IMR-90 (cell line): ENCODE measurements around the gene CXCL8. TPM values are rescaled to one million over a fixed set of nuclear protein-coding genes. Genes with fewer than 3 reads are reported as not detected.

Experiments used
- ATAC-seq: fragments of 200-7000 bp; cut with Tn5 transposase; 2 replicates; pipeline ENCODE4 v1.9.1; 2020; ENCODE audit warnings: low read depth, mild to moderate bottlenecking, moderate library complexity
- BruUV-seq: library from RNA; stranded (reverse); fragments of 400-500 nt; replicated peaks from 2 replicates; lab custom pipeline; 2021; lab: Mats Ljungman, UMichigan
- CTCF ChIA-PET: fragments of 300-600 bp; formaldehyde crosslinking; extraction: SDS; loops from one replicate; lab custom pipeline; 2021; ENCODE audit warnings: antibody characterized with exemption; lab: Yijun Ruan, JAX
- POLR2A ChIA-PET: fragments of 300-600 bp; sonication (Branson Sonifier 250); formaldehyde crosslinking; loops from one replicate; lab custom pipeline; 2022; ENCODE audit warnings: antibody characterized with exemption; ENCODE audit not compliant: unreplicated experiment; lab: Charles Lee
- DNase-seq: peaks from one replicate; pipeline ENCODE4 v3.0.0; 2013
- H2AFZ ChIP-seq: replicated peaks from 2 replicates; pipeline ENCODE3; 2013; ENCODE audit warnings: low read length, mild to moderate bottlenecking; ENCODE audit not compliant: poor library complexity
- H2AK5ac ChIP-seq: 2 replicates; pipeline ENCODE4 v1.6.1; 2013; ENCODE audit warnings: low read depth, low read length, inconsistent platforms
- H2AK9ac ChIP-seq: replicated peaks from 2 replicates; pipeline ENCODE3; 2013; ENCODE audit warnings: mild to moderate bottlenecking, low read depth, low read length, moderate library complexity; ENCODE audit not compliant: poor library complexity
- H2BK120ac ChIP-seq: 2 replicates; pipeline ENCODE4 v1.6.1; 2013; ENCODE audit warnings: low read depth, low read length, inconsistent platforms
- H2BK15ac ChIP-seq: 3 replicates; pipeline ENCODE4 v1.6.1; 2013; ENCODE audit warnings: low read depth, low read length, inconsistent platforms
- H2BK20ac ChIP-seq: 2 replicates; pipeline ENCODE4 v1.6.1; 2013; ENCODE audit warnings: low read depth, mild to moderate bottlenecking, inconsistent platforms, low read length, moderate library complexity
- H2BK5ac ChIP-seq: 2 replicates; pipeline ENCODE4 v1.6.1; 2013; ENCODE audit warnings: mild to moderate bottlenecking, low read depth, low read length, inconsistent platforms; ENCODE audit not compliant: poor library complexity, severe bottlenecking
- H3K14ac ChIP-seq: replicated peaks from 2 replicates; pipeline ENCODE4 v1.6.1; 2013; ENCODE audit warnings: low read depth, low read length, inconsistent platforms
- H3K18ac ChIP-seq: 2 replicates; pipeline ENCODE4 v1.6.1; 2013; ENCODE audit warnings: low read depth, low read length, control low read depth
- H3K23ac ChIP-seq: 2 replicates; pipeline ENCODE4 v1.6.1; 2013; ENCODE audit warnings: low read depth, low read length, inconsistent platforms
- H3K27ac ChIP-seq: 2 replicates; pipeline ENCODE4 v1.5.1; 2013; ENCODE audit warnings: mild to moderate bottlenecking, control low read depth, low read length; ENCODE audit not compliant: insufficient read depth
- H3K27me3 ChIP-seq: 2 replicates; pipeline ENCODE4 v1.6.1; 2013; ENCODE audit warnings: low read length; ENCODE audit not compliant: control insufficient read depth, insufficient read depth
- H3K36me3 ChIP-seq: 2 replicates; pipeline ENCODE4 v1.6.1; 2013; ENCODE audit warnings: low read length, mixed read lengths; ENCODE audit not compliant: control insufficient read depth, insufficient read depth
- H3K4ac ChIP-seq: 2 replicates; pipeline ENCODE4 v1.6.1; 2013; ENCODE audit warnings: low read depth, low read length, inconsistent platforms
- H3K4me1 ChIP-seq: 2 replicates; pipeline ENCODE4 v1.6.1; 2013; ENCODE audit warnings: low read length, mixed read lengths; ENCODE audit not compliant: control insufficient read depth, insufficient read depth
- H3K4me2 ChIP-seq: 2 replicates; pipeline ENCODE4 v1.6.1; 2013; ENCODE audit warnings: low read depth, mild to moderate bottlenecking, control low read depth, low read length, moderate library complexity
- H3K4me3 ChIP-seq: 2 replicates; pipeline ENCODE4 v1.5.1; 2013; ENCODE audit warnings: low read depth, mild to moderate bottlenecking, control low read depth, low read length, moderate library complexity; ENCODE audit not compliant: insufficient read depth
- H3K56ac ChIP-seq: 2 replicates; pipeline ENCODE4 v1.6.1; 2013; ENCODE audit warnings: low read length, inconsistent platforms; ENCODE audit not compliant: insufficient read depth; ENCODE audit errors: extremely low read depth
- H3K79me1 ChIP-seq, 2 experiments: 2 replicates each; pipeline ENCODE4 v1.6.1; 2013; ENCODE audit warnings: low read length in 2 of 2, inconsistent platforms in 1 of 2, low read depth in 1 of 2
- H3K9ac ChIP-seq: 2 replicates; pipeline ENCODE4 v1.6.1; 2013; ENCODE audit warnings: low read depth, low read length, control low read depth
- H3K9me1 ChIP-seq: 2 replicates; pipeline ENCODE4 v1.6.1; 2013; ENCODE audit warnings: low read length, inconsistent platforms; ENCODE audit not compliant: insufficient read depth
- H3K9me3 ChIP-seq: 2 replicates; pipeline ENCODE4 v1.6.1; 2013; ENCODE audit warnings: low read length; ENCODE audit not compliant: control insufficient read depth, insufficient read depth
- H4K20me1 ChIP-seq: 2 replicates; pipeline ENCODE4 v1.6.1; 2013; ENCODE audit warnings: low read length, inconsistent platforms; ENCODE audit not compliant: insufficient read depth
- H4K5ac ChIP-seq: 2 replicates; pipeline ENCODE4 v1.6.1; 2013; ENCODE audit warnings: mild to moderate bottlenecking, low read depth, low read length, control low read depth
- H4K8ac ChIP-seq, 2 experiments: 2 replicates each; pipeline ENCODE4 v1.6.1; 2013; ENCODE audit warnings: low read depth in 2 of 2, low read length in 2 of 2, control low read depth in 1 of 2, inconsistent platforms in 1 of 2
- H4K91ac ChIP-seq: 2 replicates; pipeline ENCODE4 v1.6.1; 2013; ENCODE audit warnings: low read depth, low read length, inconsistent platforms; ENCODE audit not compliant: insufficient read depth
- BHLHE40 ChIP-seq: fragments of 150-350 bp; IDR thresholded peaks from 2 replicates; pipeline ENCODE4 v1.6.1; 2016; ENCODE audit warnings: mild to moderate bottlenecking, low read depth, low read length
- CEBPB ChIP-seq: IDR thresholded peaks from 2 replicates; pipeline ENCODE4 v1.6.1; 2012; ENCODE audit warnings: low read depth, low read length, improper control_type of control experiment
- CHD1 ChIP-seq: IDR thresholded peaks from 2 replicates; pipeline ENCODE4 v1.6.1; 2012; ENCODE audit warnings: low read depth, low read length, improper control_type of control experiment
- FOS ChIP-seq: fragments of 150-350 bp; IDR thresholded peaks from 2 replicates; pipeline ENCODE4 v1.6.1; 2016; ENCODE audit warnings: low read depth, low read length
- MAFK ChIP-seq: IDR thresholded peaks from 2 replicates; pipeline ENCODE4 v1.6.1; 2012; ENCODE audit warnings: low read depth, low read length, improper control_type of control experiment
- MXI1 ChIP-seq: IDR thresholded peaks from 2 replicates; pipeline ENCODE4 v1.6.1; 2012; ENCODE audit warnings: low read depth, mild to moderate bottlenecking, low read length, moderate library complexity, borderline replicate concordance
- NFE2L2 ChIP-seq: fragments of 150-350 bp; IDR thresholded peaks from 2 replicates; pipeline ENCODE4 v1.6.1; 2016; ENCODE audit warnings: low read depth, mild to moderate bottlenecking, low read length
- POLR2A ChIP-seq: IDR thresholded peaks from 2 replicates; pipeline ENCODE4 v1.6.1; 2012; ENCODE audit warnings: mild to moderate bottlenecking, low read depth, low read length
- RAD21 ChIP-seq: IDR thresholded peaks from 2 replicates; pipeline ENCODE4 v1.6.1; 2012; ENCODE audit warnings: low read length, improper control_type of control experiment
- RCOR1 ChIP-seq: IDR thresholded peaks from 2 replicates; pipeline ENCODE4 v1.6.1; 2012; ENCODE audit warnings: mild to moderate bottlenecking, low read length, improper control_type of control experiment; ENCODE audit not compliant: insufficient replicate concordance
- SMC3 ChIP-seq: fragments of 150-350 bp; IDR thresholded peaks from 2 replicates; pipeline ENCODE4 v1.6.1; 2016; ENCODE audit warnings: low read depth, mild to moderate bottlenecking, antibody characterized with exemption, low read length, moderate library complexity
- WGBS, 2 experiments: methylation state at CpG; one replicate each; pipeline versions ENCODE4 v1.1.5 to v1.1.7; 2013; ENCODE audit warnings: missing lambda C conversion rate in 2 of 2; ENCODE audit not compliant: insufficient read length in 1 of 2; ENCODE audit errors: extremely low coverage in 2 of 2; 5-methylcytosine and 5-hydroxymethylcytosine counted together
- dilution Hi-C: fragments of 300-500 bp; cut with HindIII; formaldehyde crosslinking; loops from one replicate; pipeline ENCODE4 v1.14.3; 2018; ENCODE audit warnings: low sequenced_read_pairs; ENCODE audit not compliant: unreplicated experiment
- in situ Hi-C: fragments of 300-500 bp; cut with MboI; formaldehyde crosslinking; loops from 3 replicates; pipeline ENCODE4 v1.14.3; 2019; ENCODE audit warnings: low sequenced_read_pairs, inconsistent platforms, mixed read lengths
- intact Hi-C: fragments of 100-400 bp; cut with micrococcal nuclease; formaldehyde crosslinking; loops from 2 replicates; pipeline ENCODE4 v1.10.0; 2022
- polyA plus RNA-seq, 3 experiments: library from polyadenylated mRNA; depleted of rRNA; stranded (reverse); fragments of >200 nt; gene quantifications; 2 replicates each; pipeline ENCODE4 v1.2.3, GENCODE V29; 2012; ENCODE audit warnings: low replicate concordance in 1 of 3
- total RNA-seq: library from RNA; depleted of rRNA; stranded (reverse); fragments of >200 nt; gene quantifications from 2 replicates; pipeline ENCODE4 v1.2.3, GENCODE V29; 2012
- TF ChIP-seq, protein P1 (sequence below): fragments of 150-350 bp; IDR thresholded peaks from 2 replicates; pipeline ENCODE4 v1.6.1; 2016; ENCODE audit warnings: low read depth, mild to moderate bottlenecking, low read length, moderate library complexity, borderline replicate concordance
- TF ChIP-seq, protein P2 (sequence below): conservative IDR thresholded peaks from 2 replicates; pipeline ENCODE4 v1.5.1; 2012; ENCODE audit warnings: mild to moderate bottlenecking, low read depth, low read length, improper control_type of control experiment

Gene CXCL8
- total and polyA plus RNA-seq, 2 of the 4 experiments (the other 2 are of a cell fraction), result 2.2 to 2.7 TPM

- H3K23ac ChIP-seq, result peak overlapping the region; percentile 96; the same call in 1 of the 2 replicates
- no TSS peak for BruUV-seq
- in situ Hi-C loops, result loop anchor here (10.0 kb wide), 1 partner anchor 379 kb away; no protein-coding TSS in a partner anchor
- no peaks in the 10 kb centered on the region for H3K79me1 ChIP-seq
- intact Hi-C loops, result loop anchor here (5.0 to 10.0 kb wide), 4 partner anchors 49 to 311 kb away; partner anchors contain the start of gene CXCL3
- 0 out of 2 replicates have a peak overlapping the region, but pooled peaks have one; percentile 20 for H3K4me2 ChIP-seq
- peak overlapping the region; percentile 88 for H4K5ac ChIP-seq
- H2BK20ac ChIP-seq, result peak overlapping the region; percentile 99
- peak; percentile 93 for DNase-seq
- TF ChIP-seq, protein P1, sequence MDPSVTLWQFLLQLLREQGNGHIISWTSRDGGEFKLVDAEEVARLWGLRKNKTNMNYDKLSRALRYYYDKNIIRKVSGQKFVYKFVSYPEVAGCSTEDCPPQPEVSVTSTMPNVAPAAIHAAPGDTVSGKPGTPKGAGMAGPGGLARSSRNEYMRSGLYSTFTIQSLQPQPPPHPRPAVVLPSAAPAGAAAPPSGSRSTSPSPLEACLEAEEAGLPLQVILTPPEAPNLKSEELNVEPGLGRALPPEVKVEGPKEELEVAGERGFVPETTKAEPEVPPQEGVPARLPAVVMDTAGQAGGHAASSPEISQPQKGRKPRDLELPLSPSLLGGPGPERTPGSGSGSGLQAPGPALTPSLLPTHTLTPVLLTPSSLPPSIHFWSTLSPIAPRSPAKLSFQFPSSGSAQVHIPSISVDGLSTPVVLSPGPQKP, result no peak
- no peak for TF ChIP-seq RCOR1
- TF ChIP-seq, protein P2, sequence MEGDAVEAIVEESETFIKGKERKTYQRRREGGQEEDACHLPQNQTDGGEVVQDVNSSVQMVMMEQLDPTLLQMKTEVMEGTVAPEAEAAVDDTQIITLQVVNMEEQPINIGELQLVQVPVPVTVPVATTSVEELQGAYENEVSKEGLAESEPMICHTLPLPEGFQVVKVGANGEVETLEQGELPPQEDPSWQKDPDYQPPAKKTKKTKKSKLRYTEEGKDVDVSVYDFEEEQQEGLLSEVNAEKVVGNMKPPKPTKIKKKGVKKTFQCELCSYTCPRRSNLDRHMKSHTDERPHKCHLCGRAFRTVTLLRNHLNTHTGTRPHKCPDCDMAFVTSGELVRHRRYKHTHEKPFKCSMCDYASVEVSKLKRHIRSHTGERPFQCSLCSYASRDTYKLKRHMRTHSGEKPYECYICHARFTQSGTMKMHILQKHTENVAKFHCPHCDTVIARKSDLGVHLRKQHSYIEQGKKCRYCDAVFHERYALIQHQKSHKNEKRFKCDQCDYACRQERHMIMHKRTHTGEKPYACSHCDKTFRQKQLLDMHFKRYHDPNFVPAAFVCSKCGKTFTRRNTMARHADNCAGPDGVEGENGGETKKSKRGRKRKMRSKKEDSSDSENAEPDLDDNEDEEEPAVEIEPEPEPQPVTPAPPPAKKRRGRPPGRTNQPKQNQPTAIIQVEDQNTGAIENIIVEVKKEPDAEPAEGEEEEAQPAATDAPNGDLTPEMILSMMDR, result no peak
- no peak for TF ChIP-seq MXI1
- TF ChIP-seq SMC3, result no peak
- TF ChIP-seq CEBPB, result peak; percentile 82
- no peak for TF ChIP-seq NFE2L2
- TF ChIP-seq FOS, result peak; percentile 56; the same call in 1 of the 2 replicates
- no peak for TF ChIP-seq POLR2A
- TF ChIP-seq BHLHE40, result no peak
- no peak for TF ChIP-seq RAD21
- TF ChIP-seq MAFK, result peak; percentile 35; the same call in 1 of the 2 replicates
- TF ChIP-seq CHD1, result no peak
- WGBS, 2 experiments, result 50% methylated on average over 1 of the region's 1 CpG; no CpG with 5 or more reads in 1 of the 2 experiments
- peak overlapping the region; percentile 99 for H2BK120ac ChIP-seq
- dilution Hi-C loops, result no loop called here
- peak overlapping the region; percentile 53 for H2AK9ac ChIP-seq
- H3K27ac ChIP-seq, result peak overlapping the region; percentile 81
- peak overlapping the region; percentile 46 for H2AFZ ChIP-seq
- H3K4me3 ChIP-seq, result no peak overlapping the region
- peak overlapping the region; percentile 98 for H3K14ac ChIP-seq
- H4K20me1 ChIP-seq, result no peaks in the 10 kb centered on the region
- H3K9ac ChIP-seq, result peak overlapping the region; percentile 42; the same call in 1 of the 2 replicates
- H4K91ac ChIP-seq, result peak overlapping the region; percentile 96
- H3K4me1 ChIP-seq, result peaks cover 6% of the 10 kb centered on the region
- no peaks in the 10 kb centered on the region for H3K9me3 ChIP-seq
- peak overlapping the region; percentile 79 to 98 for H4K8ac ChIP-seq
- peak overlapping the region; percentile 88 for H3K56ac ChIP-seq
- ChIA-PET CTCF (no interaction called here), POLR2A (no interaction called here)
- no peaks in the 10 kb centered on the region for H3K27me3 ChIP-seq
- peak overlapping the region; percentile 99 for H2AK5ac ChIP-seq
- peak overlapping the region; percentile 98 for H3K4ac ChIP-seq
- H3K9me1 ChIP-seq, result peaks cover 4% of the 10 kb centered on the region; the same call in 1 of the 2 replicates
- peak overlapping the region; percentile 100 for H2BK15ac ChIP-seq
- H3K36me3 ChIP-seq, result no peaks in the 10 kb centered on the region
- H3K18ac ChIP-seq, result peak overlapping the region; percentile 93
- H2BK5ac ChIP-seq, result peak overlapping the region; percentile 94
- ATAC-seq, result peak; percentile 85
Observed at GRCh38 chr4:73725985-73726384, 14.4 kb upstream of the CXCL8 start.
